T-helper 2 cell treated with Interferon-gamma antibody and Interleukin-4, amounts not matched to agents 100 ng/mL and 5 ng/mL, for 36 hours (primary cell): Measurements from ENCODE around the gene LILRB5. TPM values are rescaled to one million over a fixed set of nuclear protein-coding genes. Genes with fewer than 3 reads are reported as not detected.

ENCODE experiments used
- total RNA-seq: library from RNA; stranded (reverse); gene quantifications from 2 replicates; pipeline ENCODE4 v1.2.3, GENCODE V29; 2022

The LILRB5 gene
- total RNA-seq, 1 donor from 2014 or later = not detected

Other genes starting within 250 kb of the LILRB5 start
- gene VSTM1, start 193.4 kb downstream of the LILRB5 start, total RNA-seq = not detected in 2 replicates
- not detected in 2 replicates for gene TARM1, start 175.9 kb downstream of the LILRB5 start, total RNA-seq
- gene OSCAR, start 156.5 kb downstream of the LILRB5 start, total RNA-seq = 0.14 TPM in 1 of 2 replicates, not detected in the other
- 109 and 114 TPM in 2 replicates for gene NDUFA3, start 154.4 kb downstream of the LILRB5 start, total RNA-seq
- 32.0 and 38.2 TPM in 2 replicates for gene TFPT, start 141.6 kb downstream of the LILRB5 start, total RNA-seq
- gene PRPF31, start 141.5 kb downstream of the LILRB5 start, total RNA-seq = 71.3 and 75.9 TPM in 2 replicates
- gene CNOT3, start 119.5 kb downstream of the LILRB5 start, total RNA-seq = 61.0 and 61.1 TPM in 2 replicates
- gene LENG1, start 97.6 kb downstream of the LILRB5 start, total RNA-seq = 6.4 and 7.0 TPM in 2 replicates
- 3.5 and 3.9 TPM in 2 replicates for gene TMC4, start 84.1 kb downstream of the LILRB5 start, total RNA-seq
- gene MBOAT7, start 67.7 kb downstream of the LILRB5 start, total RNA-seq = 107 and 115 TPM in 2 replicates
- 7.3 and 8.9 TPM in 2 replicates for gene TSEN34, start 66.0 kb downstream of the LILRB5 start, total RNA-seq
- 1,209 and 1,241 TPM in 2 replicates for gene RPS9, start 56.4 kb downstream of the LILRB5 start, total RNA-seq
- gene LILRB3, start 34.3 kb downstream of the LILRB5 start, total RNA-seq = 0.14 and 0.61 TPM in 2 replicates
- gene LILRA6, start 14.5 kb downstream of the LILRB5 start, total RNA-seq = 0.20 TPM in 1 of 2 replicates, not detected in the other
- not detected in 2 replicates for gene LILRB2, start 23.8 kb upstream of the LILRB5 start, total RNA-seq
- not detected in 2 replicates for gene LILRA5, start 55.9 kb upstream of the LILRB5 start, total RNA-seq
- gene LILRA4, start 81.9 kb upstream of the LILRB5 start, total RNA-seq = not detected in 2 replicates
- gene LAIR1, start 107.7 kb upstream of the LILRB5 start, total RNA-seq = 81.2 and 82.9 TPM in 2 replicates
- gene TTYH1, start 158.2 kb upstream of the LILRB5 start, total RNA-seq = 0.80 and 1.1 TPM in 2 replicates
- gene LENG8, start 191.9 kb upstream of the LILRB5 start, total RNA-seq = 201 and 215 TPM in 2 replicates
- 4.9 and 5.0 TPM in 2 replicates for gene LENG9, start 206.5 kb upstream of the LILRB5 start, total RNA-seq
- not detected in 2 replicates for gene CDC42EP5, start 216.0 kb upstream of the LILRB5 start, total RNA-seq
- gene LAIR2, start 245.6 kb upstream of the LILRB5 start, total RNA-seq = 10.4 and 13.7 TPM in 2 replicates